Pericardium fibroblast (primary cell): ENCODE measurements around the gene SAXO1. TPM values are rescaled to one million over a fixed set of nuclear protein-coding genes. Genes with fewer than 3 reads are reported as not detected.

ENCODE experiments used
- total RNA-seq: library from RNA; depleted of rRNA; stranded (reverse); fragments of >200 nt; gene quantifications from 2 replicates; pipeline ENCODE4 v1.2.3, GENCODE V29; 2015

SAXO1 gene
- not detected in 2 replicates for total RNA-seq

GRCh38 chr9:19033015-19033414, at the start of gene SAXO1:
SAXO1 (minus strand) TSS chr9:19033209; CDS start chr9:19032908, 301 bp downstream.

GRCh38 chr9:19048966-19049916, 16.2 kb upstream of the SAXO1 start, which contains the start of gene RRAGA:
RRAGA (plus strand) TSS chr9:19049427; CDS start chr9:19049660, 233 bp downstream.

Other genes starting within 250 kb of the SAXO1 start
- gene RRAGA, start 16.2 kb upstream of the SAXO1 start, total RNA-seq = 61.8 and 64.9 TPM in 2 replicates
- 5.7 and 7.7 TPM in 2 replicates for gene HAUS6, start 69.7 kb upstream of the SAXO1 start, total RNA-seq
- gene PLIN2, start 94.3 kb upstream of the SAXO1 start, total RNA-seq = 267 and 292 TPM in 2 replicates
- 23.7 and 24.0 TPM in 2 replicates for gene DENND4C, start 197.5 kb upstream of the SAXO1 start, total RNA-seq